Measurements from ENCODE around the gene PCDHGB4.

- TF ChIP-seq CTCF (IDR thresholded peaks at IDR 0.05) = no peak
- TF ChIP-seq POLR2A (IDR thresholded peaks at IDR 0.05) = no peak
These were observed 1.9 kb downstream of the PCDHGB4 start for GRCh38 chr5:141389153-141390042.

Measured in Peyer's patch (tissue), 4 donors.